ENCODE data around the gene E2F2. TPM values are rescaled to one million over a fixed set of nuclear protein-coding genes. Genes with fewer than 3 reads are reported as not detected.

Gene E2F2
- total and polyA plus RNA-seq, 2 of the 13 experiments (the other 11 are each of a cell fraction or from before 2014, with no cell fraction given), result 0.65 to 6.6 TPM

- TF ChIP-seq TEAD3 (CRISPR knock-in tag; optimal IDR thresholded peaks at IDR 0.05; ENCODE audit: borderline replicate concordance) (peak; percentile 85), ASH2L (IDR thresholded peaks at IDR 0.05; ENCODE audit: insufficient read length, low read depth, low read length) (peak; percentile 30), NCOR1 (IDR thresholded peaks at IDR 0.05; ENCODE audit: borderline replicate concordance, low read length) (0 out of 2 replicates have a peak, but pooled peaks have one; percentile 47), ZNF562 (CRISPR knock-in tag; IDR thresholded peaks at IDR 0.05; ENCODE audit: borderline replicate concordance) (no peak), POGZ (CRISPR knock-in tag; IDR thresholded peaks at IDR 0.05) (no peak), PHF21A (CRISPR knock-in tag; IDR thresholded peaks at IDR 0.05) (0 out of 2 replicates have a peak, but pooled peaks have one; percentile 23), RARA (CRISPR knock-in tag; IDR thresholded peaks at IDR 0.05) (peak; percentile 38; the same call in 1 of the 2 replicates), SOX5 (CRISPR knock-in tag; IDR thresholded peaks at IDR 0.05; ENCODE audit: borderline replicate concordance) (peak; percentile 26; the same call in 1 of the 2 replicates), FOSL2 (CRISPR knock-in tag; IDR thresholded peaks at IDR 0.05) (peak; percentile 88), CREB1 (IDR thresholded peaks at IDR 0.05) (no peak), CREB1 (CRISPR knock-in tag; IDR thresholded peaks at IDR 0.05) (0 out of 2 replicates have a peak, but pooled peaks have one; percentile 21), ARID5B (CRISPR knock-in tag; IDR thresholded peaks at IDR 0.05) (peak; percentile 58), ZFX (CRISPR knock-in tag; IDR thresholded peaks at IDR 0.05; ENCODE audit: low read depth) (no peak), ZNF549 (CRISPR knock-in tag; IDR thresholded peaks at IDR 0.05) (no peak), HNF4G (IDR thresholded peaks at IDR 0.05; ENCODE audit: borderline replicate concordance, low read depth, low read length) (peak; percentile 55; the same call in 1 of the 2 replicates), HNF4G (CRISPR knock-in tag; IDR thresholded peaks at IDR 0.05; ENCODE audit: borderline replicate concordance, low read depth) (no peak), BHLHE40 (IDR thresholded peaks at IDR 0.05; ENCODE audit: low read length) (no peak), NR2F1 (CRISPR knock-in tag; IDR thresholded peaks at IDR 0.05) (peak in 1 of 2 experiments; percentile 38; a peak in 1 of 4 replicates), PAXIP1 (CRISPR knock-in tag; conservative IDR thresholded peaks at IDR 0.05) (peak; percentile 47)
Measured at GRCh38 chr1:23577056-23578004, 46.3 kb upstream of the E2F2 start (continued).

Measured in HepG2 (cell line).